WERI-Rb-1 (cell line): Measurements from ENCODE around the gene TTC12.

Experiments used
- DNase-seq: peaks from one replicate; pipeline ENCODE4 v3.0.0-alpha.2; 2020
- H3K27ac ChIP-seq: fragments of 250-450 bp; sonication (Bioruptor Pico); 2 replicates; pipeline ENCODE4 v1.5.1; 2020; ENCODE audit warnings: mild to moderate bottlenecking, moderate library complexity
- H3K27me3 ChIP-seq: fragments of 250-450 bp; sonication (Bioruptor Pico); 2 replicates; pipeline ENCODE4 v1.5.1; 2021; ENCODE audit warnings: mild to moderate bottlenecking, low read depth, moderate library complexity; ENCODE audit not compliant: insufficient read depth, severe bottlenecking
- H3K36me3 ChIP-seq: fragments of 250-450 bp; sonication (Bioruptor Pico); 2 replicates; pipeline ENCODE4 v1.5.1; 2020; ENCODE audit warnings: mild to moderate bottlenecking, moderate library complexity
- H3K4me3 ChIP-seq: 2 replicates; pipeline ENCODE4 v1.5.1; 2011; ENCODE audit warnings: low read depth, mild to moderate bottlenecking, control low read depth, low read length
- H3K9me3 ChIP-seq: fragments of 250-450 bp; sonication (Bioruptor Pico); 2 replicates; pipeline ENCODE4 v1.5.1; 2021; ENCODE audit warnings: mild to moderate bottlenecking, moderate library complexity; ENCODE audit not compliant: severe bottlenecking
- CTCF ChIP-seq: IDR thresholded peaks from 2 replicates; pipeline ENCODE4 v1.5.1; 2011; ENCODE audit warnings: low read depth, mild to moderate bottlenecking, control low read depth, inconsistent platforms, low read length

TTC12 gene

DNA sequence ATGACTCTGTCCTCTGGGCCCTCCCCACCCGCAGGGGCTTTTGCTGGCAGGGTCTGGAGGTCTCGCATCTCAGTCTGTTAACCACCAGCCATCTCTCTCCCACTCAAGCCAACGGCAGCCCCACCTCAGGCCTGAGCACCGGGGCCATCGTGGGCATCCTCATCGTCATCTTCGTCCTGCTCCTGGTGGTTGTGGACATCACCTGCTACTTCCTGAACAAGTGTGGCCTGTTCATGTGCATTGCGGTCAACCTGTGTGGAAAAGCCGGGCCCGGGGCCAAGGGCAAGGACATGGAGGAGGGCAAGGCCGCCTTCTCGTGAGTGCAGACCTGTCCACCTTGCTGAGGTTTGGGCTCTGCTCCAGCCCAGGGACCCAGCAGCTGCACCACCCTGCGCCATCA is 44.3 kb upstream of the TTC12 start:
- Histone ChIP-seq H3K36me3 (peaks cover under 1% of the 10 kb centered on the region; the same call in 1 of the 2 replicates), H3K27ac (no peak overlapping the region), H3K9me3 (no peaks in the 10 kb centered on the region), H3K4me3 (no peak overlapping the region), H3K27me3 (no peaks in the 10 kb centered on the region)
- DNase-seq: no peak
- TF ChIP-seq CTCF: no peak

GRCh38 chr11:113271551-113272245 is 42.7 kb upstream of the TTC12 start:
- TF ChIP-seq CTCF: no peak
- Histone ChIP-seq H3K27ac (no peak overlapping the region), H3K9me3 (no peaks in the 10 kb centered on the region), H3K4me3 (no peak overlapping the region), H3K36me3 (peaks cover 8% of the 10 kb centered on the region), H3K27me3 (no peaks in the 10 kb centered on the region)
- no peak for DNase-seq

DNA sequence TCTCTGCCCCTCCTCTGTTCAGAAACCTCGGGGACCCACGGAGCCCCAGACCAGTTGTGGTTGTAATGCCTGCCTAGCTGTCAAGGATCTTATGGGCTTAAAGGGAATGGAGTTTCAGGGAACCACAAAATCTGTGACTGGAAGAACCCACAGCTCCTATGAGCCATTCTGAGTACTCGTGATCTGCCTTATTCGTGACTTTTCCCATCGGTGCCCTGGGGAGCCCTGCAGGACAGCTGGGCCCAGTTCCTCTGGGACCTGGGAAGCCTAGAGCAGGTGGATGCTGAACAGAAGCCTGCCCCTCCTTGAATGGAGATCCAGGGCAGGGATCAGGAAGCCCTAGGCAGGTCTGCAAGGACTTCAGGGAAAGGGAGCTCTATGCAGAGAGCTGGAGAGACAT is 42.1 kb upstream of the TTC12 start:
- no peak overlapping the region for H3K27ac ChIP-seq
- DNase-seq: no peak
- peaks cover 8% of the 10 kb centered on the region for H3K36me3 ChIP-seq
- H3K4me3 ChIP-seq: no peak overlapping the region
- no peaks in the 10 kb centered on the region for H3K9me3 ChIP-seq
- no peak for TF ChIP-seq CTCF
- H3K27me3 ChIP-seq: no peaks in the 10 kb centered on the region

DNA sequence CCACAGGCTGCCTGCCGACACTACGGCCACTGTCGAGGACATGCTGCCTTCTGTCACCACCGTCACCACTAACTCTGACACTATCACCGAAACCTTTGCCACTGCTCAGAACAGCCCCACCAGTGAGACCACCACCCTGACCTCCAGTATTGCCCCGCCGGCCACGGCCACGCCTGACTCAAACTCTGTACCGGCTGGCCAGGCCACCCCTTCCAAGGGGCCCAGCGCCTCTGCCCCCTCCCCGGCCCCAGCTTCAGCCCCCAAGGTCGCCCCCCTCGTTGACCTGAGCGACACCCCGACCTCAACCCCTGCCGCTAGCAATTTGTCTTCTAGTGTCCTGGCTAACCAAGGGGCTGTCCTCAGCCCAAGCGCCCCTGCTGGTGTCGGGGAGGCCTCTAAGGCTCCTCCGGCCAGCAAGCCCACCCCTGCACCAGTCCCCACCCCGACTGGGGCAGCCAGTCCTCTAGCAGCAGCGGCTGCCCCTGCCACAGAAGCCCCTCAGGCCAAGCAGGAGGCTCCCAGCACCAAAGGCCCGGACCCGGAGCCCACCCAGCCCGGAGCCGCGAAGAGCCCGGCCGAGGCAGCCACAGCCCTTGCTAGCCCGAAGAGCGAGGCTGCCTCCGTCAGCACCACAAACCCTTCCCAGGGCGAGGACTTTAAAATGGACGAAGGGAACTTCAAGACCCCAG is 41.3 kb upstream of the TTC12 start:
- Histone ChIP-seq H3K36me3 (peaks cover 8% of the 10 kb centered on the region), H3K27ac (no peak overlapping the region), H3K4me3 (no peak overlapping the region), H3K9me3 (no peaks in the 10 kb centered on the region), H3K27me3 (no peaks in the 10 kb centered on the region)
- TF ChIP-seq CTCF: no peak
- DNase-seq: no peak

GRCh38 chr11:113273720-113274119 is 40.7 kb upstream of the TTC12 start:
- H3K27ac ChIP-seq: no peak overlapping the region
- H3K27me3 ChIP-seq: no peaks in the 10 kb centered on the region
- no peak overlapping the region for H3K4me3 ChIP-seq
- no peaks in the 10 kb centered on the region for H3K9me3 ChIP-seq
- H3K36me3 ChIP-seq: peaks cover 8% of the 10 kb centered on the region
- TF ChIP-seq CTCF: no peak
- no peak for DNase-seq
